ENCODE data around the gene COL26A1.
A peak's percentile ranks its signal among the peaks of the same experiment; 100 is the strongest.

Gene COL26A1

GRCh38 chr7:101357433-101357832, 5.2 kb upstream of the COL26A1 start:
- no peak for DNase-seq (ENCODE audit: low read depth)
- TF ChIP-seq CTCF (IDR thresholded peaks at IDR 0.05; ENCODE audit: control insufficient read depth, extremely low read depth, insufficient read depth), result no peak
- H3K4me3 ChIP-seq (ENCODE audit: low read depth, low read length), result no peak overlapping the region

- no peak for TF ChIP-seq CTCF (IDR thresholded peaks at IDR 0.05; ENCODE audit: control insufficient read depth, extremely low read depth, insufficient read depth)
- DNase-seq (ENCODE audit: low read depth), result no peak
- H3K4me3 ChIP-seq (ENCODE audit: low read depth, low read length), result peak overlapping the region; percentile 69
Measured at GRCh38 chr7:101363196-101363733, 590 bp downstream of the COL26A1 start.

- DNase-seq (ENCODE audit: low read depth), result peak; percentile 26
- peak overlapping the region; percentile 69 for H3K4me3 ChIP-seq (ENCODE audit: low read depth, low read length)
- TF ChIP-seq CTCF (IDR thresholded peaks at IDR 0.05; ENCODE audit: control insufficient read depth, extremely low read depth, insufficient read depth), result peak; percentile 74
Measured at GRCh38 chr7:101363734-101364374, 1.2 kb downstream of the COL26A1 start.

GRCh38 chr7:101365956-101366355, 3.3 kb downstream of the COL26A1 start:
- H3K4me3 ChIP-seq (ENCODE audit: low read depth, low read length), result no peak overlapping the region
- no peak for TF ChIP-seq CTCF (IDR thresholded peaks at IDR 0.05; ENCODE audit: control insufficient read depth, extremely low read depth, insufficient read depth)
- no peak for DNase-seq (ENCODE audit: low read depth)

GRCh38 chr7:101367676-101368075, 5.0 kb downstream of the COL26A1 start:
- no peak for TF ChIP-seq CTCF (IDR thresholded peaks at IDR 0.05; ENCODE audit: control insufficient read depth, extremely low read depth, insufficient read depth)
- H3K4me3 ChIP-seq (ENCODE audit: low read depth, low read length), result no peak overlapping the region
- no peak for DNase-seq (ENCODE audit: low read depth)

GRCh38 chr7:101368422-101369165, 5.9 kb downstream of the COL26A1 start:
- TF ChIP-seq CTCF (IDR thresholded peaks at IDR 0.05; ENCODE audit: control insufficient read depth, extremely low read depth, insufficient read depth), result no peak
- no peak overlapping the region for H3K4me3 ChIP-seq (ENCODE audit: low read depth, low read length)
- DNase-seq (ENCODE audit: low read depth), result no peak

All from LNCaP clone FGC (cell line).